GM19324 (cell line): ENCODE measurements around the gene KRTAP5-10.
"Not testable (repeated sequence)": the region's sequence is repeated elsewhere in the genome, so short reads cannot be mapped to it uniquely, and the experiment has no call there.

Experiments
- ATAC-seq: cut with Tn5 transposase; IDR thresholded peaks from one replicate; pipeline ENCODE4 v1.9.1; 2021; ENCODE audit warnings: mild to moderate bottlenecking, moderate library complexity; ENCODE audit not compliant: unreplicated experiment, low FRiP score

The KRTAP5-10 gene

GRCh38 chr11:71604798-71605488 lies 39.6 kb downstream of the KRTAP5-10 start:
- ATAC-seq, result not testable (repeated sequence)

GRCh38 chr11:71606853-71607519 lies 41.6 kb downstream of the KRTAP5-10 start:
- not testable (repeated sequence) for ATAC-seq

GRCh38 chr11:71607520-71608216 lies 42.3 kb downstream of the KRTAP5-10 start:
- ATAC-seq, result not testable (repeated sequence)

GRCh38 chr11:71608272-71608671 lies 42.9 kb downstream of the KRTAP5-10 start:
- not testable (repeated sequence) for ATAC-seq

- ATAC-seq, result not testable (repeated sequence)
Observed at GRCh38 chr11:71611218-71611910, 46.0 kb downstream of the KRTAP5-10 start.

- ATAC-seq, result not testable (repeated sequence)
Observed at GRCh38 chr11:71613931-71614330, 48.6 kb downstream of the KRTAP5-10 start.

- not testable (repeated sequence) for ATAC-seq
Observed at GRCh38 chr11:71614366-71614917, 49.1 kb downstream of the KRTAP5-10 start.

GRCh38 chr11:71615003-71615402 lies 49.6 kb downstream of the KRTAP5-10 start:
- not testable (repeated sequence) for ATAC-seq
